ENCODE data around the gene SYNPO2.

SYNPO2 gene

DNA sequence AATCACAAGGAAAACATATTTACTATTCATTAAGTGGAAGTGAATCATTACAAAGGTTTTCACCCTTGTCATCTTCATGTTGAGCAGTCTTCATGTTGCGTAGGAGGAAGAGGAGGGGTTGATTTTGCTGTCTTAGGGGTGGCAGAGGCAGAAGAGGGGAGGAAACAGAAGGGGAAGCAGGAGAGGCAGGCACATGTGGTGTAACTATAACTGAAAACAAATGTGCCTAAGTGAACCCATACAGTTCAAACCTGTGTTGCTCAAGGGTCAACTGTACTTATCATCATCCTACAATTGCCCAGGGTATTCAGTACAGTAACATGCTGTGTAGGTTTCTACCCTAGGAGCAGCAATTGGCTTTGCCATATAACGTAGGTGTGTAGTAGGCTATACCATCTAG, 47.2 kb downstream of the SYNPO2 start:
- TF ChIP-seq, protein P1, sequence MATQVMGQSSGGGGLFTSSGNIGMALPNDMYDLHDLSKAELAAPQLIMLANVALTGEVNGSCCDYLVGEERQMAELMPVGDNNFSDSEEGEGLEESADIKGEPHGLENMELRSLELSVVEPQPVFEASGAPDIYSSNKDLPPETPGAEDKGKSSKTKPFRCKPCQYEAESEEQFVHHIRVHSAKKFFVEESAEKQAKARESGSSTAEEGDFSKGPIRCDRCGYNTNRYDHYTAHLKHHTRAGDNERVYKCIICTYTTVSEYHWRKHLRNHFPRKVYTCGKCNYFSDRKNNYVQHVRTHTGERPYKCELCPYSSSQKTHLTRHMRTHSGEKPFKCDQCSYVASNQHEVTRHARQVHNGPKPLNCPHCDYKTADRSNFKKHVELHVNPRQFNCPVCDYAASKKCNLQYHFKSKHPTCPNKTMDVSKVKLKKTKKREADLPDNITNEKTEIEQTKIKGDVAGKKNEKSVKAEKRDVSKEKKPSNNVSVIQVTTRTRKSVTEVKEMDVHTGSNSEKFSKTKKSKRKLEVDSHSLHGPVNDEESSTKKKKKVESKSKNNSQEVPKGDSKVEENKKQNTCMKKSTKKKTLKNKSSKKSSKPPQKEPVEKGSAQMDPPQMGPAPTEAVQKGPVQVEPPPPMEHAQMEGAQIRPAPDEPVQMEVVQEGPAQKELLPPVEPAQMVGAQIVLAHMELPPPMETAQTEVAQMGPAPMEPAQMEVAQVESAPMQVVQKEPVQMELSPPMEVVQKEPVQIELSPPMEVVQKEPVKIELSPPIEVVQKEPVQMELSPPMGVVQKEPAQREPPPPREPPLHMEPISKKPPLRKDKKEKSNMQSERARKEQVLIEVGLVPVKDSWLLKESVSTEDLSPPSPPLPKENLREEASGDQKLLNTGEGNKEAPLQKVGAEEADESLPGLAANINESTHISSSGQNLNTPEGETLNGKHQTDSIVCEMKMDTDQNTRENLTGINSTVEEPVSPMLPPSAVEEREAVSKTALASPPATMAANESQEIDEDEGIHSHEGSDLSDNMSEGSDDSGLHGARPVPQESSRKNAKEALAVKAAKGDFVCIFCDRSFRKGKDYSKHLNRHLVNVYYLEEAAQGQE (IDR thresholded peaks at IDR 0.05; ENCODE audit: insufficient read depth in 1 of 2, low read depth in 2 of 2, low read length in 2 of 2) = no peak
- TF ChIP-seq POLR2AphosphoS5 (IDR thresholded peaks at IDR 0.05; ENCODE audit: low read depth, low read length) (no peak), TAF1 (IDR thresholded peaks at IDR 0.05; ENCODE audit: borderline replicate concordance, insufficient read depth, low read length) (no peak), SIN3A (IDR thresholded peaks at IDR 0.05; ENCODE audit: borderline replicate concordance, insufficient read depth, low read length) (no peak), FOXP2 (optimal IDR thresholded peaks at IDR 0.05; ENCODE audit: borderline replicate concordance, extremely low read depth, extremely low read length, insufficient read depth) (no peak)

DNA sequence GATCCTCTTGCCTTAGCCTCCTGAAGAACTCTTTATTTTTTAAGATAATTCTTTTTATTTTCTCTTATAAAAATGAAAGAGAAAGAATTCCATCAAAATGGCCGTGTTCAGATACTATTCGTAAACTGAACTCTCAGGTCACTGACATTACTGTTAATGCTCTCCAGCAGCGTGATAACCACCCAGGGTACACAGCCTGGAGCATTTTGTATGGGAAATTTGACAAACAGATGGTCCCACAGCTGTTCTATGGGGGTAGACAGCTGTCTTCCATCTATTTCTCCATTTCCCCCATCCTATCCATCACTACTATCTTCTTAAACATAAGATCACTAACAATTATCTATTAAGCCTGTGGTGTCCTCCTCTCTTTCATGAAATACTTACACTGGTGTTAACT, 47.8 kb downstream of the SYNPO2 start:
- TF ChIP-seq POLR2AphosphoS5 (IDR thresholded peaks at IDR 0.05; ENCODE audit: low read depth, low read length) = no peak
- no peak for TF ChIP-seq SIN3A (IDR thresholded peaks at IDR 0.05; ENCODE audit: borderline replicate concordance, insufficient read depth, low read length)
- no peak for TF ChIP-seq FOXP2 (optimal IDR thresholded peaks at IDR 0.05; ENCODE audit: borderline replicate concordance, extremely low read depth, extremely low read length, insufficient read depth)
- TF ChIP-seq, protein P1 (IDR thresholded peaks at IDR 0.05; ENCODE audit: insufficient read depth in 1 of 2, low read depth in 2 of 2, low read length in 2 of 2) = no peak
- no peak for TF ChIP-seq TAF1 (IDR thresholded peaks at IDR 0.05; ENCODE audit: borderline replicate concordance, insufficient read depth, low read length)

DNA sequence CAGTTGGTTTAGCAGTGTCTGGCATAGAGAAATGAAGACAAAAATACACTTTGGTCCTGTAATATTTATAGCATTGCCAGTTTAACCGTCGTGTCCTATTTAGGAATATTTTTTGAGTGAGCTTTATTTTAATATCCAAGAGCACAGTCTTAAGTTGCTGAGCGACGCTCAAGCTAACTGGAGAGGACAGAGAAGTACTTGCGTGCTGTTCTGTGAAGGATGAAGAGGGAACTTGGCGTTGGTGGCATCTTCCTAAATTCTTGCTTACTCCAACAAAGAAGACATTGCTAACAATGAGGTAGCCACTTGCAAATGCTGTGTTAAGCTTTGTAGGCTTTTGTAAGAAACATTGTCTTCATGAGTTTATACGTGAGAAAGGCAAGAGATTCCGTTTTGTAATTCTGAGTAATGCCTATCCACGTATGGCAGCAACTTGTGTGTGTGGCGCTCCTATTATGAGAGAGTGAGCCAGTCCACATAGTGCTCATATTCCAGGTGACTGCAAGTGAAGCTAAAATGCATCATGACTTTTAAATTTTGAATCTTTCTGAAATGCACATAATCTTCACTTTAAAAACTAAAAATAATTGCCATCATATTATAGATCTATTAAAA, 50.6 kb downstream of the SYNPO2 start:
- TF ChIP-seq POLR2AphosphoS5 (IDR thresholded peaks at IDR 0.05; ENCODE audit: low read depth, low read length) = no peak
- TF ChIP-seq, protein P1 (IDR thresholded peaks at IDR 0.05; ENCODE audit: insufficient read depth in 1 of 2, low read depth in 2 of 2, low read length in 2 of 2) = no peak
- no peak for TF ChIP-seq SIN3A (IDR thresholded peaks at IDR 0.05; ENCODE audit: borderline replicate concordance, insufficient read depth, low read length)
- no peak for TF ChIP-seq TAF1 (IDR thresholded peaks at IDR 0.05; ENCODE audit: borderline replicate concordance, insufficient read depth, low read length)
- no peak for TF ChIP-seq FOXP2 (optimal IDR thresholded peaks at IDR 0.05; ENCODE audit: borderline replicate concordance, extremely low read depth, extremely low read length, insufficient read depth)

- TF ChIP-seq SIN3A (IDR thresholded peaks at IDR 0.05; ENCODE audit: borderline replicate concordance, insufficient read depth, low read length) (no peak), POLR2AphosphoS5 (IDR thresholded peaks at IDR 0.05; ENCODE audit: low read depth, low read length) (no peak), TAF1 (IDR thresholded peaks at IDR 0.05; ENCODE audit: borderline replicate concordance, insufficient read depth, low read length) (no peak), FOXP2 (optimal IDR thresholded peaks at IDR 0.05; ENCODE audit: borderline replicate concordance, extremely low read depth, extremely low read length, insufficient read depth) (no peak)
- TF ChIP-seq, protein P1 (IDR thresholded peaks at IDR 0.05; ENCODE audit: insufficient read depth in 1 of 2, low read depth in 2 of 2, low read length in 2 of 2) = no peak
Observed at GRCh38 chr4:118941149-118941548, 52.5 kb downstream of the SYNPO2 start.
